ENCODE data around the gene DHFR.
"Not testable (repeated sequence)": the region's sequence is repeated elsewhere in the genome, so short reads cannot be mapped to it uniquely, and the experiment has no call there.

The DHFR gene

DNA sequence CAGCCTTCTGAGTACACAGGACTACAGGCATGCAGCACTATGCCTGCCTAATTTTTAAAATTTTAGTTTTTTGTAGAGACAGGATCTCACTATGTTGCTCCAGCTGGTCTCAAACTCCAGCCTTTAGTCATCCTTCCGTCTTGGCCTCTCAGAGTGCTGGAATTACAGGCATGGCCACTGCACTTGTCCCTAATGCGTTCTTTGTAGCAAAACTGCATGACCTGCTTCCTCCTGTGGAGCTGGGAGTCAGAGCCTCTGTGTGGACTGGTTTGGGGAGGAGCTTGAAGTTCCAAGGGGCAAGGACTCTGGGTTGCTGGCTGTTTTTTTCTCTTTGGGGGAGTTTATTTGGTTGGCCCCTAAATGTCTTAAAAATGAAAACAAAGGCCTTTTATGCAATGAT, 62.0 kb downstream of the DHFR start:
- no peak for DNase-seq (ENCODE audit: low read depth, low spot score)
- TF ChIP-seq, protein P1, sequence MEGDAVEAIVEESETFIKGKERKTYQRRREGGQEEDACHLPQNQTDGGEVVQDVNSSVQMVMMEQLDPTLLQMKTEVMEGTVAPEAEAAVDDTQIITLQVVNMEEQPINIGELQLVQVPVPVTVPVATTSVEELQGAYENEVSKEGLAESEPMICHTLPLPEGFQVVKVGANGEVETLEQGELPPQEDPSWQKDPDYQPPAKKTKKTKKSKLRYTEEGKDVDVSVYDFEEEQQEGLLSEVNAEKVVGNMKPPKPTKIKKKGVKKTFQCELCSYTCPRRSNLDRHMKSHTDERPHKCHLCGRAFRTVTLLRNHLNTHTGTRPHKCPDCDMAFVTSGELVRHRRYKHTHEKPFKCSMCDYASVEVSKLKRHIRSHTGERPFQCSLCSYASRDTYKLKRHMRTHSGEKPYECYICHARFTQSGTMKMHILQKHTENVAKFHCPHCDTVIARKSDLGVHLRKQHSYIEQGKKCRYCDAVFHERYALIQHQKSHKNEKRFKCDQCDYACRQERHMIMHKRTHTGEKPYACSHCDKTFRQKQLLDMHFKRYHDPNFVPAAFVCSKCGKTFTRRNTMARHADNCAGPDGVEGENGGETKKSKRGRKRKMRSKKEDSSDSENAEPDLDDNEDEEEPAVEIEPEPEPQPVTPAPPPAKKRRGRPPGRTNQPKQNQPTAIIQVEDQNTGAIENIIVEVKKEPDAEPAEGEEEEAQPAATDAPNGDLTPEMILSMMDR (IDR thresholded peaks at IDR 0.05; ENCODE audit: low read depth, low read length): no peak
- no peak overlapping the region for H3K4me3 ChIP-seq (ENCODE audit: low read depth, low read length)
- in situ Hi-C loops (cut with HindIII; ENCODE audit: low sequenced_read_pairs): no loop called here

- TF ChIP-seq, protein P1 (IDR thresholded peaks at IDR 0.05; ENCODE audit: low read depth, low read length): no peak
- in situ Hi-C loops (cut with HindIII; ENCODE audit: low sequenced_read_pairs): no loop called here
- DNase-seq (ENCODE audit: low read depth, low spot score): no peak
- H3K4me3 ChIP-seq (ENCODE audit: low read depth, low read length): no peak overlapping the region
These were observed 62.7 kb downstream of the DHFR start for GRCh38 chr5:80592105-80592504.

DNA sequence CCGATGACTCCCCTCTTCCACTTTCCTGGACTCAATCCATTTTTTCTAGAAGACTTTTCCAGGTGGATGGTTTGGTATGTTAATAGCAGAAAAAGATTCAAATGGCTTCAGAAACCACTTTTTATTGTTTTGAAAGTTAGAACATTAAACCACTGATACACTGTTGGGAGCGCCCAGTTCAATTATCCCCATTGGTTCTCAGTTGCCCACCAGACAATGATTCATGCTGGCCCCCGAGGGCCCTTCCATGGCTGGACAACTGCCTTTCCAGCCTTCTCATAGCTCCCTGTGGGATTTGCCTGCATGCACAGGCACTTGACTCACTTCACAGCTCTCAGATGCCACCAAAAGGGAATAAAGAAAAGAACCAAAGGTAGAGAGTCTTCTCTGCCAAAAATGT, 63.4 kb downstream of the DHFR start:
- in situ Hi-C loops (cut with HindIII; ENCODE audit: low sequenced_read_pairs): no loop called here
- no peak for DNase-seq (ENCODE audit: low read depth, low spot score)
- TF ChIP-seq, protein P1 (IDR thresholded peaks at IDR 0.05; ENCODE audit: low read depth, low read length): no peak
- H3K4me3 ChIP-seq (ENCODE audit: low read depth, low read length): no peak overlapping the region

GRCh38 chr5:80590766-80591165, 64.0 kb downstream of the DHFR start:
- TF ChIP-seq, protein P1 (IDR thresholded peaks at IDR 0.05; ENCODE audit: low read depth, low read length): no peak
- in situ Hi-C loops (cut with HindIII; ENCODE audit: low sequenced_read_pairs): no loop called here
- no peak for DNase-seq (ENCODE audit: low read depth, low spot score)
- no peak overlapping the region for H3K4me3 ChIP-seq (ENCODE audit: low read depth, low read length)

DNA sequence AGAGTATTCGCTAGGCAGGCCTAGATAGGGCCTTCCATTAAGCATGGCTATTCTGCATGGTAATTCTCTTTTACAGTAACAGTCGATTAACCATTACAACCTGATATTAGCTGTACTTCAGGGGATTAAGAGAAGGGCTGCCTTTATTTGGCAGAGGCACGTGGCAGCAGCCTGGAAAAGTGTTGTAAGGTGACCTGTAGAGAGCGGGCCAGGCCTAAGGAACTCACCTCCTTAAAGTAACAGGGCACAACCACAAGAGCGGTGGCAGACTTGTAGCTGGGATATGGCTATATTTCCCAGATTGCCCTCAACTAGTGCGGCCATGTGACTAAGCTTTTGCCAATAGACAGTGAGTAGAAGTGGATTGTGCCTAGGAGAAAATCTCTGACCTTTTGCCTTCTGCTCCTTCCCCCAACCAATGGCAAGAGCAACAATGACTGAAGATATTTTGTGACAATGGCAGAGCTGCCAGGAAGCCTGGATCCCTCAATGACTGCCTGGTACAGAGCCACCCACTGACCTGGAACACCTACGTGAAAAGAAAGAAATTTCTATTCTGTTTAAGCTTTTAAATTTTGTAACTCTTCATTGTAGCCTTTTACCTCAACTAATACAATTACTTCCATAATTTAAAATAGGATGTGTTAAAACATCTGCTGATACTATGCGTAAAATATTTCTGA, 65.8 kb downstream of the DHFR start:
- no peak for DNase-seq (ENCODE audit: low read depth, low spot score)
- no peak overlapping the region for H3K4me3 ChIP-seq (ENCODE audit: low read depth, low read length)
- in situ Hi-C loops (cut with HindIII; ENCODE audit: low sequenced_read_pairs): no loop called here
- TF ChIP-seq, protein P1 (IDR thresholded peaks at IDR 0.05; ENCODE audit: low read depth, low read length): no peak

- TF ChIP-seq, protein P1 (IDR thresholded peaks at IDR 0.05; ENCODE audit: low read depth, low read length): no peak
- no peak for DNase-seq (ENCODE audit: low read depth, low spot score)
- in situ Hi-C loops (cut with HindIII; ENCODE audit: low sequenced_read_pairs): no loop called here
- no peak overlapping the region for H3K4me3 ChIP-seq (ENCODE audit: low read depth, low read length)
These were observed 70.0 kb downstream of the DHFR start for GRCh38 chr5:80584770-80585169.

DNA sequence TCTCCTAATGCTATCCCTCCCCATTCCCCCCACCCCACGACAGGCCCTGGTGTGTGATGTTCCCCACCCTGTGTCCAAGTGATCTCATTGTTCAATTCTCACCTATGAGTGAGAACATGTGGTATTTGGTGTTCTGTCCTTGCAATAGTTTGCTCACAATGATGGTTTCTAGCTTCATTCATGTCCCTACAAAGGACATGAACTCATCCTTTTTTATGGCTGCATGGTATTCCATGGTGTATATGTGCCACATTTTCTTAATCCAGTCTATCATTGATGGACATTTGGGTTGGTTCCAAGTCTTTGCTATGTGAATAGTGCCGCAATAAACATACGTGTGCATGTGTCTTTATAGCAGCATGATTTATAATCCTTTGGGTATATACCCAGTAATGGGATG, 74.5 kb downstream of the DHFR start:
- DNase-seq (ENCODE audit: low read depth, low spot score); in situ Hi-C loops (cut with HindIII; ENCODE audit: low sequenced_read_pairs); H3K4me3 ChIP-seq (ENCODE audit: low read depth, low read length): not testable (repeated sequence)

All from astrocyte of the spinal cord (primary cell).